ENCODE data around the gene DHX16. TPM values are rescaled to one million over a fixed set of nuclear protein-coding genes. Genes with fewer than 3 reads are reported as not detected.

The DHX16 gene
- total and polyA plus RNA-seq, 4 donors = 23.4 to 31.7 (median 30.0) TPM

DNA sequence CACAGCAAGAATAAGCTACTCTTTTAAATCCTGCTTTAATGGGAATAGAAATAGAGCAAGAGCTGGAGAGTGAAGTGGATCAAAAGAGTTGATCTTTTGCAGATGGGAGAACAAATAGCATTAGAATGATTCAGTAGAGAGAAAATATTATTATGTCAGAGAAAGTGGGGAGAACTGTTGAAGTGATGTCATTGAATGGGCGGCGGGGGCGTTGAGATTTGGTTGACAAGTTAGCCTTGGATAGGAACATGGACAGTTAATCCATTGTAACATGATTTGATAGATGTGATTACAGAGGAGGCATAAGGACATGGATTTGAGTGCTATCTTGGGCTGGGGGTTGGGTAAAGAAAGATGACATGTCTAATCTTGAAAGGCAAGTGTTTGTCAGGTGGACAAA, 37.0 kb downstream of the DHX16 start:
- Histone ChIP-seq H3K4me1 (ENCODE audit: control insufficient read depth in 5 of 5, insufficient read depth in 5 of 5, low read length in 5 of 5) (no peaks in the 10 kb centered on the region), H3K9ac (ENCODE audit: insufficient read depth in 1 of 2, low read length in 2 of 2) (no peak overlapping the region), H3K27me3 (ENCODE audit: control insufficient read depth in 3 of 3, insufficient read depth in 3 of 3, low read length in 2 of 3) (no peaks in the 10 kb centered on the region), H3K36me3 (ENCODE audit: control insufficient read depth in 4 of 4, insufficient read depth in 4 of 4, low read length in 4 of 4) (peaks cover 5 to 27% (median 14%) of the 10 kb centered on the region in 4 donors), H3K4me3 (no peak overlapping the region), H3K9me3 (ENCODE audit: control insufficient read depth in 4 of 4, insufficient read depth in 3 of 4, low read length in 3 of 4) (no peaks in the 10 kb centered on the region), H3K27ac (ENCODE audit: low read depth in 1 of 2, low read length in 1 of 2) (no peak overlapping the region)
- DNase-seq (no peak), ATAC-seq (ENCODE audit: insufficient read depth, low FRiP score) (no peak)
- TF ChIP-seq, protein P1, sequence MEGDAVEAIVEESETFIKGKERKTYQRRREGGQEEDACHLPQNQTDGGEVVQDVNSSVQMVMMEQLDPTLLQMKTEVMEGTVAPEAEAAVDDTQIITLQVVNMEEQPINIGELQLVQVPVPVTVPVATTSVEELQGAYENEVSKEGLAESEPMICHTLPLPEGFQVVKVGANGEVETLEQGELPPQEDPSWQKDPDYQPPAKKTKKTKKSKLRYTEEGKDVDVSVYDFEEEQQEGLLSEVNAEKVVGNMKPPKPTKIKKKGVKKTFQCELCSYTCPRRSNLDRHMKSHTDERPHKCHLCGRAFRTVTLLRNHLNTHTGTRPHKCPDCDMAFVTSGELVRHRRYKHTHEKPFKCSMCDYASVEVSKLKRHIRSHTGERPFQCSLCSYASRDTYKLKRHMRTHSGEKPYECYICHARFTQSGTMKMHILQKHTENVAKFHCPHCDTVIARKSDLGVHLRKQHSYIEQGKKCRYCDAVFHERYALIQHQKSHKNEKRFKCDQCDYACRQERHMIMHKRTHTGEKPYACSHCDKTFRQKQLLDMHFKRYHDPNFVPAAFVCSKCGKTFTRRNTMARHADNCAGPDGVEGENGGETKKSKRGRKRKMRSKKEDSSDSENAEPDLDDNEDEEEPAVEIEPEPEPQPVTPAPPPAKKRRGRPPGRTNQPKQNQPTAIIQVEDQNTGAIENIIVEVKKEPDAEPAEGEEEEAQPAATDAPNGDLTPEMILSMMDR (IDR thresholded peaks at IDR 0.05; ENCODE audit: control extremely low read depth, extremely low read depth) = no peak
- 97% methylated on average over 3 of the region's 3 CpGs for WGBS, 2 donors

DNA sequence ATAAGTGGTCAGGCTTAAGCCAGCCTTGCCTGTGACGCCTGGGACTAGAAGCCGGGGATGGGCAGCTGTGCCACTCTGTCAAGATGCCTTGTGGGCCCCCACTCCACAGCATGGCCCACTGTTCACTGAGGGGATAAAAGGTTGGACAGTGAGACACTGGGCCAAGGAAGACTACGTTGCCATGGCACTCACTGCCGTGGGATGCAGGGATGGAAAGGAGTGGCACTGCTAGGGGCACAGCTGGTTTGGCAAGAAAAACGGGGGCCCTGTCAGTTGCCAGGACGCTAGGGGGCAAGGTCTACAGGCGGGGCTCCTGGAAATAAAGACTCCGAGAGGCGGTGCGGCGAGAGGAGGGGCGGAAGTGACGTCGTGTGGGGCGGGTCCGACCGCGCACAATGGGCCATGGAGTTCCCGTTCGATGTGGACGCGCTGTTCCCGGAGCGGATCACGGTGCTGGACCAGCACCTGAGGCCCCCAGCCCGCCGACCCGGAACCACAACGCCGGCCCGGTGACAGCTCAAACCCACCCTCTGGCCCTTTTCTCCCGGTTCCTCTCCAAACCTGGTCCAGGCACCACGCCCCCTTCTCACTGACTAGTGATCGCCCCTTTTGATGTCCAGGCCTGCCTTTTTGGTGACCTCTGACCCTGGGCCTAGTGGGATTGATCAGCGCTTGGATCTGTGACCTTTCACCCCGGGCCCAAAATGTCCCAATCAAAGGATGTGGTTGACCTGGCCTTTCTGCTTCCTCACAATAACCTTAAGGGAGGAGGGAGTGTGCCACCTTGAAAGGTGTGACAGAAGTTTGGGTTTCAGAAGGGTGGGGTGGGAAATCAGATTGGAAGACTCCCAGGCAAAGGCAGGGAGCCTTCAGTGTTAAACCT, 46.1 kb downstream of the DHX16 start, which contains the start of gene ATAT1:
TSS of gene ATAT1 (plus strand) at position 391 of the 883 bp plus-strand sequence.
- 3 to 5% methylated on average over 35 to 36 of the region's 36 CpGs for WGBS, 2 donors
- ATAC-seq (ENCODE audit: insufficient read depth, low FRiP score) = peak; percentile 83

GRCh38 chr6:30625511-30625910, 47.3 kb downstream of the DHX16 start:
- DNase-seq = no peak
- WGBS, 2 donors = 97% methylated on average over 8 of the region's 8 CpGs
- Histone ChIP-seq H3K9me3 (ENCODE audit: control insufficient read depth in 4 of 4, insufficient read depth in 3 of 4, low read length in 3 of 4) (no peaks in the 10 kb centered on the region), H3K36me3 (ENCODE audit: control insufficient read depth in 4 of 4, insufficient read depth in 4 of 4, low read length in 4 of 4) (peaks cover 19 to 57% (median 24%) of the 10 kb centered on the region in 4 donors), H3K4me3 (no peak overlapping the region), H3K4me1 (ENCODE audit: control insufficient read depth in 5 of 5, insufficient read depth in 5 of 5, low read length in 5 of 5) (peaks cover 0 to 17% (median 5%) of the 10 kb centered on the region in 5 donors), H3K27ac (ENCODE audit: low read depth in 1 of 2, low read length in 1 of 2) (no peak overlapping the region), H3K27me3 (ENCODE audit: control insufficient read depth in 3 of 3, insufficient read depth in 3 of 3, low read length in 2 of 3) (no peaks in the 10 kb centered on the region), H3K9ac (ENCODE audit: insufficient read depth in 1 of 2, low read length in 2 of 2) (no peak overlapping the region)
- ATAC-seq (ENCODE audit: insufficient read depth, low FRiP score) = no peak
- TF ChIP-seq, protein P1 (IDR thresholded peaks at IDR 0.05; ENCODE audit: control extremely low read depth, extremely low read depth) = no peak

More for the DNA sequence above, 46.1 kb downstream of the DHX16 start, which contains the start of gene ATAT1:
- peak within 1 kb of the TSS; percentile 82 to 92 for H3K27ac ChIP-seq (ENCODE audit: low read depth in 1 of 2, low read length in 1 of 2)
- no peaks in the 10 kb centered on the region for H3K27me3 ChIP-seq (ENCODE audit: control insufficient read depth in 3 of 3, insufficient read depth in 3 of 3, low read length in 2 of 3)
- DNase-seq = peak; percentile 90 to 92 (median 90)
- H3K36me3 ChIP-seq (ENCODE audit: control insufficient read depth in 4 of 4, insufficient read depth in 4 of 4, low read length in 4 of 4) = peaks cover 19 to 56% (median 23%) of the 10 kb centered on the region in 4 donors
- TF ChIP-seq, protein P1 (IDR thresholded peaks at IDR 0.05; ENCODE audit: control extremely low read depth, extremely low read depth) = peak; percentile 13
- H3K9ac ChIP-seq (ENCODE audit: insufficient read depth in 1 of 2, low read length in 2 of 2) = peak within 1 kb of the TSS; percentile 99
- H3K9me3 ChIP-seq (ENCODE audit: control insufficient read depth in 4 of 4, insufficient read depth in 3 of 4, low read length in 3 of 4) = no peaks in the 10 kb centered on the region
- peak within 1 kb of the TSS; percentile 56 for H3K4me3 ChIP-seq
- H3K4me1 ChIP-seq (ENCODE audit: control insufficient read depth in 5 of 5, insufficient read depth in 5 of 5, low read length in 5 of 5) = peaks cover 0 to 17% (median 5%) of the 10 kb centered on the region in 5 donors

Measured in lung (tissue), 12 donors.